ENCODE results near the gene GNAS.

DNA sequence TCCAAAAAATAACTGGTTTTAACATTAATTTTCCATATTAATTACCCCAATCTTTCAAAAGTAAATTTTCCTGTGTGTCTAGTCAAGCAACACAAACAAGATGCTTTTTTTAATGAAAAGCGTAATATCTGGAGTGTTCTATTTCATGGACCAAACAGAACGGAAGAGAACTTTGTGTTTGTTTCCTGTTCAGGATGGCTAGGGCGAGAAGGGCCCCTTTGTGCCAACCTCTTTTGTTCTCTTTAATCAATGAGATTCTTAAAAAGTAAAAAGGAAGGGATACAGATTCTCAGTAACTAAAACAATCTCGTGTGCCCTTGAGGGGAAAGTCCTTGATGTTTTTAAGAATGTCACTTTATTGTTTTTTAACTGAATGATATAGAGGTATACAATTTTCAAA, 55.7 kb downstream of the GNAS start:
- TF ChIP-seq LEF1 (IDR thresholded peaks at IDR 0.05; ENCODE audit: borderline replicate concordance) (no peak), SP1 (IDR thresholded peaks at IDR 0.05) (no peak), BHLHE40 (IDR thresholded peaks at IDR 0.05; ENCODE audit: borderline replicate concordance) (no peak), TARDBP (IDR thresholded peaks at IDR 0.05) (no peak), L3MBTL2 (conservative IDR thresholded peaks at IDR 0.05) (no peak), ELF4 (IDR thresholded peaks at IDR 0.05) (no peak), ARNT (IDR thresholded peaks at IDR 0.05) (no peak), SUZ12 (IDR thresholded peaks at IDR 0.05) (no peak), FOXK2 (IDR thresholded peaks at IDR 0.05) (no peak), HDGF (IDR thresholded peaks at IDR 0.05; ENCODE audit: borderline replicate concordance) (no peak), CTBP1 (IDR thresholded peaks at IDR 0.05; ENCODE audit: borderline replicate concordance) (no peak), FOXM1 (IDR thresholded peaks at IDR 0.05; ENCODE audit: borderline replicate concordance) (no peak), FOXA1 (IDR thresholded peaks at IDR 0.05) (no peak)
